GM20000 (cell line): ENCODE measurements around the gene PHTF1.

Source experiments
- DNase-seq: peaks from one replicate; pipeline ENCODE4 v3.0.0; 2012; ENCODE audit warnings: low spot score
- CTCF ChIP-seq: IDR thresholded peaks from 2 replicates; pipeline ENCODE4 v1.5.1; 2012; ENCODE audit warnings: mild to moderate bottlenecking, control low read depth; ENCODE audit errors: extremely low read depth, missing control alignments

Gene PHTF1

GRCh38 chr1:113777561-113777960, 18.3 kb upstream of the PHTF1 start:
- no peak for DNase-seq
- TF ChIP-seq CTCF = no peak

GRCh38 chr1:113770031-113770430, 10.7 kb upstream of the PHTF1 start:
- TF ChIP-seq CTCF = no peak
- DNase-seq = no peak

GRCh38 chr1:113769601-113769970, 10.3 kb upstream of the PHTF1 start:
- TF ChIP-seq CTCF = no peak
- no peak for DNase-seq

- no peak for DNase-seq
- no peak for TF ChIP-seq CTCF
Observed at GRCh38 chr1:113768916-113769600, 9.8 kb upstream of the PHTF1 start.

GRCh38 chr1:113765306-113766230, 6.3 kb upstream of the PHTF1 start:
- no peak for DNase-seq
- TF ChIP-seq CTCF = no peak

GRCh38 chr1:113763661-113764060, 4.4 kb upstream of the PHTF1 start:
- no peak for TF ChIP-seq CTCF
- no peak for DNase-seq

- TF ChIP-seq CTCF = no peak
- no peak for DNase-seq
Observed at GRCh38 chr1:113761937-113762336, 2.7 kb upstream of the PHTF1 start.
